Esophagus muscularis mucosa (tissue), 4 donors: ENCODE measurements around the gene BCL6B. TPM values are rescaled to one million over a fixed set of nuclear protein-coding genes. Genes with fewer than 3 reads are reported as not detected.

Source experiments
- DNase-seq: peaks from one replicate; pipeline ENCODE4 v3.0.0-alpha.2; 2017; ENCODE audit errors: extremely low spot score
- H3K27ac ChIP-seq, 4 donors: fragments of 200-600 bp; sonication (generic); replicated peaks in 1 of 4; 1 replicate in 3 of 4; 2 replicates in 1 of 4; pipeline ENCODE4 v1.5.1; 2016 to 2019; ENCODE audit warnings: mild to moderate bottlenecking in 1 of 4
- H3K27me3 ChIP-seq, 4 donors: fragments of 200-600 bp; sonication (generic); one replicate each; pipeline versions ENCODE4 v1.5.1 to v1.6.0; 2016 to 2019
- H3K36me3 ChIP-seq, 4 donors: fragments of 200-600 bp; sonication (generic); one replicate each; pipeline ENCODE4 v1.5.1; 2016 to 2019
- H3K4me1 ChIP-seq, 4 donors: fragments of 200-600 bp; sonication (generic); one replicate each; pipeline ENCODE4 v1.5.1; 2016 to 2019
- H3K4me3 ChIP-seq, 4 donors: fragments of 200-600 bp; sonication (generic); 1 replicate in 2 of 4; 2 replicates in 2 of 4; pipeline ENCODE4 v1.5.1; 2016 to 2019; ENCODE audit warnings: mild to moderate bottlenecking in 4 of 4, moderate library complexity in 1 of 4
- H3K9me3 ChIP-seq, 4 donors: fragments of 200-600 bp; sonication (generic); 1 replicate in 3 of 4; 2 replicates in 1 of 4; pipeline ENCODE4 v1.5.1; 2016 to 2019
- EP300 ChIP-seq: sonication (generic); formaldehyde crosslinking; IDR thresholded peaks from one replicate; pipeline ENCODE4 v1.6.1; 2017; ENCODE audit warnings: antibody characterized with exemption
- POLR2A ChIP-seq: fragments of 450-650 bp; IDR thresholded peaks from one replicate; pipeline ENCODE4 v1.6.1; 2017; ENCODE audit warnings: antibody characterized with exemption, moderate library complexity, mild to moderate bottlenecking, low read depth
- POLR2AphosphoS5 ChIP-seq, 2 donors: sonication (generic); formaldehyde crosslinking; IDR thresholded peaks; one replicate each; pipeline ENCODE4 v1.6.1; 2017; ENCODE audit warnings: antibody characterized with exemption in 2 of 2
- WGBS: methylation state at CpG from one replicate; pipeline ENCODE4 v1.1.5; 2018; 5-methylcytosine and 5-hydroxymethylcytosine counted together
- intact Hi-C: fragments of 100-400 bp; cut with DNase I; formaldehyde crosslinking; loops from one replicate; pipeline ENCODE4 v1.15.1; 2023
- total RNA-seq, 4 donors: library from RNA; depleted of rRNA; stranded (reverse); fragments of >200 nt; gene quantifications; one replicate each; pipeline versions ENCODE4 v1.1.0 to v1.2.1, GENCODE V29; 2016
- TF ChIP-seq, protein P1 (sequence below), 3 experiments: fragments of 200-600 bp in 2 of 3; fragments of 450-650 bp in 1 of 3; sonication (generic) in 2 of 3; IDR thresholded peaks; one replicate each; pipeline ENCODE4 v1.5.1; 2017 to 2019; ENCODE audit warnings: antibody characterized with exemption in 3 of 3, mild to moderate bottlenecking in 2 of 3, moderate library complexity in 1 of 3

The BCL6B gene
- total RNA-seq, 4 donors from 2014 or later = 0.83 to 5.0 (median 3.2) TPM

DNA sequence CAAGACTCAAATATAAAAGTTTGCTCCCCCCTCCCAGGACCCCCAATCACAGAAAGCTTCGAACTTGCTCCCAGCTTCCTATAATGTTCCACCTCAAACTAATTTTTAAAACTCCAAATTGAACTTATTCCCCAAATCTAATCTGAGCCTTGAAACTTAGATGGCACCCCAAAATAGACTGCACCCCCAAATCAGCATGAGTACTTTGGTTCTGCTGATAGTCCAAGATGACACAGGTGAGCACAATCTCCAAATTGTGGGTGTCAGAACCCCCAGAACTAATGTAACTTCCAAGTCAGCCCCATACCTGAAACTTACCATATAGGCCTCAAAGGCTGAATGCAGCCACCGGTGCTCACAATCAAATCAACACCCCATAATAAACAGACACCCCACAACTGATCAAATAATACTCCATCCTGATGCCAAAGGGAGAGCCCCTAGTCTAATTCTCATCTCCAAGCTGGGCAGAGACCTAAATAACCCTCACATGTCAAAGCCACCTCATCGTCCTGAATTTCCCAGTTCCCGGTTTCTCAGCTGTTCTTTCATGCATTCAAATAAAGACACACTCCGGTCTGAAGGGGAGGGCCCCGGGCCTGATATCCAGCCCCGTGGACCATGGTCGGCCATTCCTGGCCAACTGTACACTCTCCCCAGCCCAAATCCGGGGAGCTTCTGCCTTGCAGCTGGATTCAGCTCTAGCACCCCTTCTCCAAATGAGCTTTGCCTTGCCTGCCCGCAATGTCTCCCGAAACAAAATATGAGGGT is 1.8 kb upstream of the BCL6B start:
- 76% methylated on average over 11 of the region's 11 CpGs for WGBS
- H3K9me3 ChIP-seq = no peaks in the 10 kb centered on the region
- peaks cover 0 to 21% (median 13%) of the 10 kb centered on the region in 4 donors for H3K36me3 ChIP-seq
- DNase-seq = no peak
- peaks cover 0 to 27% (median 17%) of the 10 kb centered on the region in 4 donors for H3K27me3 ChIP-seq
- peak overlapping the region; percentile 58 to 98 (median 74) for H3K27ac ChIP-seq
- peak overlapping the region in 2 of 4 donors; percentile 34 to 45 for H3K4me3 ChIP-seq
- peaks cover 53 to 81% (median 71%) of the 10 kb centered on the region in 4 donors for H3K4me1 ChIP-seq
- intact Hi-C loops = loop anchor here (5.0 kb wide), 1 partner anchor 109 kb away; no protein-coding TSS in a partner anchor
- TF ChIP-seq POLR2A (no peak), EP300 (no peak), POLR2AphosphoS5 (IDR thresholded peaks at IDR 0.05) (no peak)
- TF ChIP-seq, protein P1, sequence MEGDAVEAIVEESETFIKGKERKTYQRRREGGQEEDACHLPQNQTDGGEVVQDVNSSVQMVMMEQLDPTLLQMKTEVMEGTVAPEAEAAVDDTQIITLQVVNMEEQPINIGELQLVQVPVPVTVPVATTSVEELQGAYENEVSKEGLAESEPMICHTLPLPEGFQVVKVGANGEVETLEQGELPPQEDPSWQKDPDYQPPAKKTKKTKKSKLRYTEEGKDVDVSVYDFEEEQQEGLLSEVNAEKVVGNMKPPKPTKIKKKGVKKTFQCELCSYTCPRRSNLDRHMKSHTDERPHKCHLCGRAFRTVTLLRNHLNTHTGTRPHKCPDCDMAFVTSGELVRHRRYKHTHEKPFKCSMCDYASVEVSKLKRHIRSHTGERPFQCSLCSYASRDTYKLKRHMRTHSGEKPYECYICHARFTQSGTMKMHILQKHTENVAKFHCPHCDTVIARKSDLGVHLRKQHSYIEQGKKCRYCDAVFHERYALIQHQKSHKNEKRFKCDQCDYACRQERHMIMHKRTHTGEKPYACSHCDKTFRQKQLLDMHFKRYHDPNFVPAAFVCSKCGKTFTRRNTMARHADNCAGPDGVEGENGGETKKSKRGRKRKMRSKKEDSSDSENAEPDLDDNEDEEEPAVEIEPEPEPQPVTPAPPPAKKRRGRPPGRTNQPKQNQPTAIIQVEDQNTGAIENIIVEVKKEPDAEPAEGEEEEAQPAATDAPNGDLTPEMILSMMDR (IDR thresholded peaks at IDR 0.05) = no peak

DNA sequence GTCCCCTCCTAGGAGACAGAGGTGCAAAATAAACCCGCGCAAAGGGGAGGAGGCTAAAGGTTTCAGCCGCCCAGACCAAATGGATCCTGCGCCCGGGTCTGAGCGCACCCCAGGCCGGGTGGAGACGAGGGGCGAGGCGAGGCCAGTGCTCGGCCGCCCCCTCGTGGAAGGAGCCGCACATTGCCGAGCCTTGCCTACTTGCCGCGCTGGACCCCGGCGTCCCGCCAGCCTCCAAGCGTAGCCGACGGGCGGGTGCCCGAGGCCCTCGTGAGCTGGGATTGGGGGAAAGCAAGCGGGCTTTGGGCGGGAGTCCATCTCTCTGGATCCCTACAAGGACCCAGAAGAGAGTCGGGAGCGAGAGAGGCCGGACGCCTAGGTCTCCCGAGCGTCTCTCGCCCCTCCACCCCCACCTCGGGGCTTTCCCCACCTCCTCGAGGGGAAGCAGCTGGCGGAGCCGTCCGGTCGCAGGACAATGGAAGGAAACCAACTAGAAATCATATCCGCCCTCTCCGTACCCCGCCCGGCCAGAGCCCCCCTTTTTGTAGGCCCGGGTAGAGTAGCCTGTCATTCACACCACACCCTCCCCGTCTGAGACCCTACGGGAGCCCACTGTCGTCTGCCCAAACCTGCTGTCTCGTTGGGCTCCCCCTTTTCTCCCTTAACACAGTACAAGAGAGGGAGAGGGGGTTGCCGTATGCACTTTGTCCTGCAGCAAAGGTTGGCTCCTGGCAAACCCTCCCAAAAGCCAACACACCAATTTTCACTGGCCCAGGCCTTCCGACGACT is 664 bp upstream of the BCL6B start:
- no peak for TF ChIP-seq POLR2A
- TF ChIP-seq, protein P1 (IDR thresholded peaks at IDR 0.05) = peak; percentile 92 to 100 (median 93)
- peak; percentile 56 to 58 for TF ChIP-seq POLR2AphosphoS5 (IDR thresholded peaks at IDR 0.05)
- TF ChIP-seq EP300 = no peak
- Histone ChIP-seq H3K36me3 (peaks cover 0 to 23% (median 3%) of the 10 kb centered on the region in 4 donors), H3K4me3 (peak overlapping the region; percentile 34 to 54 (median 40)), H3K9me3 (no peaks in the 10 kb centered on the region), H3K4me1 (peaks cover 54 to 73% (median 66%) of the 10 kb centered on the region in 4 donors), H3K27me3 (peaks cover 0 to 35% (median 17%) of the 10 kb centered on the region in 4 donors), H3K27ac (peak overlapping the region; percentile 58 to 80 (median 74))
- intact Hi-C loops = loop anchor here (5.0 kb wide), 1 partner anchor 110 kb away; no protein-coding TSS in a partner anchor
- WGBS = 3% methylated on average over 22 of the region's 53 CpGs
- peak; percentile 94 for DNase-seq

DNA sequence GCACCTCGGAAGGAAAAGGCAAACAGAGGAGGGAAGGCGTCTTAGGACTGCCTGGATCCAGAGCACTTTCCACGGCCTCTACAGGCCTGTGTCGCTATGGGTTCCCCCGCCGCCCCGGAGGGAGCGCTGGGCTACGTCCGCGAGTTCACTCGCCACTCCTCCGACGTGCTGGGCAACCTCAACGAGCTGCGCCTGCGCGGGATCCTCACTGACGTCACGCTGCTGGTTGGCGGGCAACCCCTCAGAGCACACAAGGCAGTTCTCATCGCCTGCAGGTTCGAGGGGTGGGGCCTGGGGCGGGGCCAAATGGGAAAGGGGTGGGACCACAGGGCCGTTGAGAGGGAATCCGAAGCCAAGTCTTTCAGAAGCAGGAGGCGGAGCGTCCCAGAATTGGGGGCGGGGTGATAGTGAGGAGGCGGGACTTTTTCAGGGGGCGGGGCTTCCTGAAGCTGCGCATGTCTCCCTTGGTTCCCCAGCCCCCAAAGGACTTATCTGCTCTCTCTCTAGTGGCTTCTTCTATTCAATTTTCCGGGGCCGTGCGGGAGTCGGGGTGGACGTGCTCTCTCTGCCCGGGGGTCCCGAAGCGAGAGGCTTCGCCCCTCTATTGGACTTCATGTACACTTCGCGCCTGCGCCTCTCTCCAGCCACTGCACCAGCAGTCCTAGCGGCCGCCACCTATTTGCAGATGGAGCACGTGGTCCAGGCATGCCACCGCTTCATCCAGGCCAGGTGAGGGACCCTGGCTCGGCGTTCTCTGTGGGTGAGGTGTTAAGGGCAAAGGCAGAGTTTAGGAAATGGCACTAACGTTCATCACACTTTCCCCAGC is 939 bp downstream of the BCL6B start:
- TF ChIP-seq POLR2AphosphoS5 (IDR thresholded peaks at IDR 0.05) (peak; percentile 91 to 94), EP300 (no peak)
- TF ChIP-seq, protein P1 (IDR thresholded peaks at IDR 0.05) = no peak
- Histone ChIP-seq H3K27me3 (peaks cover 0 to 40% (median 17%) of the 10 kb centered on the region in 4 donors), H3K4me3 (peak overlapping the region; percentile 34 to 54 (median 40)), H3K36me3 (peaks cover 0 to 22% (median 0%) of the 10 kb centered on the region in 4 donors), H3K9me3 (no peaks in the 10 kb centered on the region), H3K27ac (peak overlapping the region; percentile 58 to 80 (median 67)), H3K4me1 (peaks cover 45 to 59% (median 53%) of the 10 kb centered on the region in 4 donors)
- WGBS = 49% methylated on average over 16 of the region's 51 CpGs
- intact Hi-C loops = loop anchor here (5.0 kb wide), 1 partner anchor 111 kb away; no protein-coding TSS in a partner anchor
- peak; percentile 98 for DNase-seq

DNA sequence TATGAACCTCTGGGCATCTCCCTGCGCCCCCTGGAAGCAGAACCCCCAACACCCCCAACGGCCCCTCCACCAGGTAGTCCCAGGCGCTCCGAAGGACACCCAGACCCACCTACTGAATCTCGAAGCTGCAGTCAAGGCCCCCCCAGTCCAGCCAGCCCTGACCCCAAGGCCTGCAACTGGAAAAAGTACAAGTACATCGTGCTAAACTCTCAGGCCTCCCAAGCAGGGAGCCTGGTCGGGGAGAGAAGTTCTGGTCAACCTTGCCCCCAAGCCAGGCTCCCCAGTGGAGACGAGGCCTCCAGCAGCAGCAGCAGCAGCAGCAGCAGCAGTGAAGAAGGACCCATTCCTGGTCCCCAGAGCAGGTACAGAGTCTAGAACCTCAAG is 1.5 kb downstream of the BCL6B start:
- intact Hi-C loops = loop anchor here (5.0 kb wide), 1 partner anchor 112 kb away; no protein-coding TSS in a partner anchor
- Histone ChIP-seq H3K27ac (no peak overlapping the region), H3K9me3 (no peaks in the 10 kb centered on the region), H3K4me3 (peak overlapping the region in 2 of 4 donors; percentile 34 to 54), H3K27me3 (peaks cover 0 to 40% (median 17%) of the 10 kb centered on the region in 4 donors), H3K36me3 (peaks cover 0 to 22% (median 0%) of the 10 kb centered on the region in 4 donors), H3K4me1 (peaks cover 44 to 56% (median 48%) of the 10 kb centered on the region in 4 donors)
- 73% methylated on average over 8 of the region's 8 CpGs for WGBS
- no peak for TF ChIP-seq POLR2AphosphoS5 (IDR thresholded peaks at IDR 0.05)
- TF ChIP-seq, protein P1 (IDR thresholded peaks at IDR 0.05) = no peak
- no peak for TF ChIP-seq POLR2A
- no peak for TF ChIP-seq EP300
- DNase-seq = no peak
